Kidney tubule cell (primary cell): Measurements from ENCODE around the gene GATC.
"Not testable (repeated sequence)": the region's sequence is repeated elsewhere in the genome, so short reads cannot be mapped to it uniquely, and the experiment has no call there.

Source experiments
- DNase-seq: peaks from one replicate; pipeline ENCODE4 v3.0.0-alpha.2; 2018; ENCODE audit warnings: low spot score

The GATC gene

GRCh38 chr12:120470150-120470784, 24.0 kb downstream of the GATC start:
- no peak for DNase-seq

DNA sequence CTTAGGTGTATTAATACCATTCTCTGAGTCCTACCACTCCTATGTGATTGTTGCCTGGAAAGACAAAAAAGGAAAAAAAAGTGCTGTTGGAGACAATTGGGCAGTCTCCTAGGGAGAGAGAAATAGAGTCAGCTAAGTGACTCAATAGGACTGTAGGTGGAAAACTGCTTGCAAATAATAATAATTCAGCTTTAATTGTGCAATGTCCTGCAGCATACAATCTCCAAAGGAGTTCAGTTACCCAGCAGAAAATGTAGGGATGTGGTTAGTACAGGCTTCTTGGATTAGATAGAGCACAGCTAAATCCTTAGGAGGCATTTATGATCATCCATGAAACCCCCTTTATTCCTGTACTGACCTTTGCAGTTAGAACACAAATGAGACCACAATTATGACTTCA, 26.3 kb downstream of the GATC start:
- no peak for DNase-seq

DNA sequence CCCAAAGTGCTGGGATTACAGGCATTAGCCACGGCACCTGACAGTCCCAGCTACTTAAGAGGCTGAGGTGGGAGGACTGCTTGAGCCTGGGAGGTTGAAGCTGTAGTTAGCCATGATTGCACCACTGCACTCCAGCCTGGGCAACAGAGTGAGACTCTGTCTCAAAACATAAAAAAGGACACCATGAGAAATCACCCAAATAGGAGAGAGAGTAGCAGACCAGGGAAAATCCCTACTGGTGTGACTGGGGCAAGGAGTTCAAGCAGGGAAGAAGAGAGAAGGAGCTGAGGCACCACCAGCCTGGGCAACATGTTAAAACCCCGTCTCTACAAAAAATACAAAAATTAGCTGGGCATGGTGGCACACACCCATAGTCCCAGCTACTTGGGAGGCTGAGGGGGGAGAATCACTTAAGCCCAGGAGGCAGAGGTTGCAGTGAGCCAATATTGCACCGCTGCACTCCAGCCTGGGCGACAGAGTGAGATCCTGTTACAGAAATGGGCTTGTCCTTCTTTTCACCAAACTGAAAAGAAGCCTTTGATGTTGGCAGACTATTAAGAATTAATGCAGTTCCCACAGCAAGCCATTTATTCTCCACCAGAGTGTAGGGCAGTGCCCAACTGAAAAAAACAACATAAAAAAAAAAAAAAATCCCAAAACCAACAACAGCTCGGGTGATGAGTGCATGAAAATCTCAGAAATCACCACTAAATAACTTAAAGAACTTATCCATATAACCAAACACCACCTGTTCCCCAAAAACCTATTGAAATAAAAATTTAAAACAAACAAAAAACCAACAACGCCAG, 27.8 kb downstream of the GATC start:
- peak; percentile 22 for DNase-seq

DNA sequence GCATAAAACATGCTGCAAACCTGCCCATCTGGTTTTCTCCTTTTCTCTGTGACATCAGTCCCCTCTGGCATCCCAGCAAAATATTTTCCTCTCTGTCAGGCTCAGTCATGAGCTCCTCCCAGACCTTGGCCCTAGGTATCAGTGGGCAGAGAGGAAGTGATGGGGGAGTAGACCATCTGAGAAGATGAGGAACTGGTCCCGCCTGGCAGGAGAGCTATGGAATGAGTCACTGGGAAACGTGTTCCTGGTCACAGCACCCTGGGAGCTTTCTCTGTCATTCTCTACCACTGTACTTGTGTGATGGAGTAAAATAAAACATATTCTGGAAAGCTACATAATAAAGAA, 28.3 kb downstream of the GATC start:
- DNase-seq = peak; percentile 97

DNA sequence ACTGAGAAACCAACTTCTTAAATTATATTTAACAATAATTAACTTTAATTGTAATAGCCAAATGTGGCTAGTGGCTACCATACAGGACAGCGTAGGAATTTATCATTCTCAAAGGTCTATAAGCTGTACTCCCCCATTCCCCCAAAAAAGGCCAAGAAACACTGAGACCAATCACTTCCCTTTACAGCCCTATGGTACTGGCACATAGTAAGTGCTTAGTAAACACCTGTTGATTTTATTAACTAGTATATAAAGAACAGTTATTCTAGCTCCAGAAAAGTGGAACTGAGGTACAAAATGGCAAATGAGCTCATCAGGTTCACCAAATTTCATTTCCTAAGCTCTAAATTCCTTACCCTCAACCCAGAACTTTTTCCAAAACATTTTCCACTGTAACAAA, 29.4 kb downstream of the GATC start:
- no peak for DNase-seq

DNA sequence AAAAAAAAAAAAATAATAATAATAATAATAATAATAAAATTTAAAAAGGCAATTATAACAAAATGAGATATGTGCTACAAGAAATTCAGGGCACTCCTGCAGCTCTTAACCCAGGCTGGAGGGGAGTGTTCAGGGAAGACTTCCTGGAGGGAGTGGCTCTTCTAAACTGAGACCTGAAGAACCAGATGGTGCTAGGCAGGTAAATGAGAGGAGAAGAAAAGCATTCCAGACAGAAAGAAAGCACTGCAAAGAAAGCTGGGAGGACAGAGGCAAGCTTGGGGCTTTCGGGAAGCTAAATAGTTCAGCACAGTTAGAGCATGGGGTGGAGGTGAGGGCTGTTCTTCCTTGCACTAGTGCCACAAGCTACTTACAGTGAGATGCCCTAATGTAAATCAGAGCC, 33.2 kb downstream of the GATC start:
- DNase-seq = no peak

GRCh38 chr12:120480211-120480610, 34.0 kb downstream of the GATC start:
- no peak for DNase-seq

DNA sequence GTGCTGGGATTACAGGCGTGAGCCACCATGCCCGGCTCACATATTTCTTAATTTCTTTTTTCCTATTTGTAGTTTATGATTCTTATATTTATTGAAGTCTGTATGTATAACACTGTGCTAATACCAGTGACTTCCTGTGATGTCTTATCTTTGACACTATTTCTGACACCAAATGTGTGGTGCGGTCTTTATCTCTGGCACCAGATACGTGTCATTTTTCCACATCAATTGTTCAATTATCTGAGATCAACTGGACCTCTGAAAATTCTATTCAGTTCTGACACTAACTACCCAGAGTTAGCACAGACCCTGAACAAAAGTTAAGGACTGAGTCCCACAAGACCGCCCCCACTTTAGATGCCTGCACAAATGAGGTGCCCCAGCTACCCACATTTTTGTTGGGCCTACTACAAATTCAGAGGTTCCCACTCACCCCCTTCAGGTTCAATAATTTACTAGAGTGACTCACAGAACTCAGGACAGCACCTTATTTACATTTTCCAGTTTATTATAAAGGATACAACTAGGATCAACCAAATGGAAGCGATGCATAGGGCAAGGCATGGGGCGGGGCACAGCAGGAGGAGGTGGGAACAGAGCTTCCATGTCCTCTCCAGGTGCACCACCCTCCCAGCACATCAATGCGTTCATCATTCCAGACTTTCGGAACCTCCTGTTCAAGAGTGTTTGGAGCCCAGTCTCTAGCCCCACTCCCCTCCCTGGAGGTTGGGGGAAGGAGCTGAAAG, 35.0 kb downstream of the GATC start:
- peak; percentile 28 for DNase-seq

DNA sequence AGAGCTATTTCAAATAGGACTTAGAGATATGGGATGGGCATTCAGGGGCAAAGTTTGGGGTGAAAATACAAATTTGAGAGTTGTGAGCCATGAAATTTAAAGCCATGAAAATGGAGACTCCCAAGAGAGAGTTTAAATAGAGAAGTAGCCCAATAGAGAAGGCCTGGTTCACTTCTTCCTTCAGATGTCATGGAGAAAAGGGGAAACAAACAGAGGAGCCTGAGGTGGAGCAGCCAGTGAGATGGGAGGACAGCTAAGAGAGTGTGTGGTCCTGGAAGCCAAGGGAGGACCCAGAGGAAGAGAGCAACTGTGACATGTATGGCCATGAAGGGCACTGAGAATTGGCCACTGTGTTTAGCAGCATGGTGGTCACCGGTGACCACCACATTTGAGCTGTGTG, 37.4 kb downstream of the GATC start:
- DNase-seq = no peak

- DNase-seq = no peak
These were observed 40.0 kb downstream of the GATC start for GRCh38 chr12:120485961-120486881.

GRCh38 chr12:120487552-120487951, 41.3 kb downstream of the GATC start:
- DNase-seq = not testable (repeated sequence)

DNA sequence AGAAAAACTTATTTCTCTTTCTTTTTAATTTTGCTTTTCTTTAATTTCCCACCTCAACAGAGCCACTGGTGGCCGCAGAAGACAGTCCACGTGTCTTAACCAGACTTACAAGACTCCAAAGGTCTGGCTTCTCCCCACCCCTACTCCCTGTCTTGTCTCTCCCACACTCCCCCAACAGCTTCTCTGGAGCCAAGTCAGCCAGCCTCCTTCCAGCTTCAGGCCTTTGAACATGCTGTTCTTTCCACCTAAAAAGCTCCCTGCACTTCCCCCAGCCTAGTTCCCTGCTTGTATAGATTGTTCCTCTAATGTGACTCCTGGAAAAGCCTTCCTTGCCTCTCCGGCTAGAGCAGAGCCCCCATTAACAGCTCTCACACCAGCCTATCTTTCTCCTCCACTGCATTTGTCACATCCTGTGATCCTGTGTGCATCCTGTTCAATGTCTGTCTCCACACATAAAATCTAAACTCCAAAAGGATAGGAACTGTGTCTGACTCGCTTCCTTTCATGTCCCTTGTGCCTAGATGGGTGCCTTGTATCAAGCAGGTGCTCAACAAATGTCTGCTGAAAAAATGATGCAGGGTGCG, 41.9 kb downstream of the GATC start:
- no peak for DNase-seq

GRCh38 chr12:120489018-120489417, 42.8 kb downstream of the GATC start:
- no peak for DNase-seq

GRCh38 chr12:120490325-120490724, 44.1 kb downstream of the GATC start:
- DNase-seq = no peak

GRCh38 chr12:120490833-120491512, 44.7 kb downstream of the GATC start:
- no peak for DNase-seq

GRCh38 chr12:120495186-120495730, 49.0 kb downstream of the GATC start:
- no peak for DNase-seq

DNA sequence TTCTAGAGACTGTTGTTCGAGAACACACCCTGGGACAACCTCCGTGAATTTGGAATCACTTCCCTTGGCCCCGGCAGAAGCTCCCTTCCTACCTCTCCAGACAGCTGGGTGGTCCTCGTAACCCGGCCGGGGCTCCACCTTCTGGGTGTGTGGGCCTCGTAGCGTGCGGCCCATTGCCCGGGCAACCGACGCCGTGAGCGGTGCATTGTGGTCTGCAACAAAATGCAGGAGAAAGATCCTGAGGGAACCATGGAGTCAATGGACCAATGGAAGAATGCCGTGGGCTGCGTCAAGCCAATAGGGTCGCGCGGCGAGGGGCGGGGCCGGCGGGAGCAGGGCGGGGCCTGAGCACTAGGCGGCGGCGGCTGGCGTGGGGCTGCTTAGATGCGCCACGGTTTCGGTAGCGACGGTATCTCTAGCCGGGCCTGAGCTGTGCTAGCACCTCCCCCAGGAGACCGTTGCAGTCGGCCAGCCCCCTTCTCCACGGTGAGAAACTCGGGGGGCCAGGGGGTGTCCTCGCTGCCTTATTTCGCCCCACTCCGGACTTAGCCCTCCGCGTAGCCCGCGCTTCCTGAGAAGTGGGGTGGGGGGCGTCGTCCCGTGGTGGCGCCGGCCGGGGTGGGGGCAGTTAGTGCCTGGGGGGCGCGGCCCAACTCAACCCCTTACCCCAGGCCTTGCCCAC, 49.6 kb downstream of the GATC start, which contains the start of gene DYNLL1:
Gene DYNLL1, plus strand, starts transcription at position 383 of the 682 bp plus-strand sequence. CDS start 309 bp downstream, outside the sequence.
- DNase-seq = peak; percentile 97

- peak; percentile 45 for DNase-seq
These were observed 50.4 kb downstream of the GATC start for GRCh38 chr12:120496413-120497340.
